ENCODE data around the gene ELOA2.
A peak's percentile ranks its signal among the peaks of the same experiment; 100 is the strongest.
"Not testable (repeated sequence)": the region's sequence is repeated elsewhere in the genome, so short reads cannot be mapped to it uniquely, and the experiment has no call there.

Gene ELOA2

DNA sequence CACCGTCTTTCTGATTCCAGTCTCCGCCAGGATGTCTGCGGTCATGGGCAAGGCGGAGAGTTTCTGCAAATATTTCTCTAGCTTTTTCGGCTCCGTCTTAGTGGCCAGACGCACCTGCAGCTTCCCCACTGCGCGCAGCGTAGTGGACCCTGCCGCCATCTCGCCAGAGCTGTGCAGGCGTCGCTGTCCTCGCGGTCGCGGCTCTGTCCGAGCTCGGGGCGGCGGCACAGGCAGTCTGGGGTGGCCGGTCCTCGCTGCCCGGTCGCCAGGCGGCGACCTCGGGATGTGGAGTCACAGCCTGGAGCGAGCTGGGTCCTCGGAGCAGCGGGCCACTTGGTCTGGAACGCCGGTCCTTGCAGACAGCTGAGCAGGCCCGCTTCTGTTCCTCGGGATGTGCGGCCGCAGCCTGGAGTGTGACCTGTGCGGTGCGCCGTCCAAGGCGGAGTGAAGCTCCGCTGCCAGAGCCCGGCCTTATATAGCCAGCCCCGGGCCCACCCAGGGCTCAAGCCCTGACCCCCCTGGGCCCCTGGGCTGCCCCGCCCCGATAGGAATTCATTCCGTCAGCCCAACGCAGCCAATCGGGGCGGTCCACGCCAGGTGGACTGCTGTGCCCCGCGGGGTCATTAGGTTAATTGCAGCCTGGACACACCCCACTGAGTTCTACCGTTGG is 5.6 kb downstream of the ELOA2 start:
- H3K27me3 ChIP-seq (ENCODE audit: insufficient read depth, low read length, poor library complexity); DNase-seq; H3K4me3 ChIP-seq (ENCODE audit: low read depth in 1 of 2, low read length in 2 of 2); H3K27ac ChIP-seq (ENCODE audit: low read length); ATAC-seq (ENCODE audit: insufficient read depth, low read depth); H3K4me1 ChIP-seq (ENCODE audit: insufficient read depth, low read length); H3K4me2 ChIP-seq (ENCODE audit: insufficient read depth, low read length); H2AFZ ChIP-seq (ENCODE audit: low read depth, low read length); H3K36me3 ChIP-seq (ENCODE audit: insufficient read depth, low read length); H3K9ac ChIP-seq (ENCODE audit: low read depth, low read length); H3K9me3 ChIP-seq (ENCODE audit: insufficient read depth, low read length, severe bottlenecking); H4K20me1 ChIP-seq (ENCODE audit: insufficient read depth, low read length); H3K79me2 ChIP-seq (ENCODE audit: insufficient read depth, low read length): not testable (repeated sequence)

- not testable (repeated sequence) for H3K79me2 ChIP-seq (ENCODE audit: insufficient read depth, low read length); DNase-seq; H3K27ac ChIP-seq (ENCODE audit: low read length); H3K9me3 ChIP-seq (ENCODE audit: insufficient read depth, low read length, severe bottlenecking); H3K9ac ChIP-seq (ENCODE audit: low read depth, low read length); H3K36me3 ChIP-seq (ENCODE audit: insufficient read depth, low read length); H3K4me2 ChIP-seq (ENCODE audit: insufficient read depth, low read length); ATAC-seq (ENCODE audit: insufficient read depth, low read depth); H3K27me3 ChIP-seq (ENCODE audit: insufficient read depth, low read length, poor library complexity); H4K20me1 ChIP-seq (ENCODE audit: insufficient read depth, low read length); H2AFZ ChIP-seq (ENCODE audit: low read depth, low read length); H3K4me3 ChIP-seq (ENCODE audit: low read depth in 1 of 2, low read length in 2 of 2); H3K4me1 ChIP-seq (ENCODE audit: insufficient read depth, low read length)
These were observed 6.7 kb downstream of the ELOA2 start for GRCh38 chr18:47028738-47029137.

DNA sequence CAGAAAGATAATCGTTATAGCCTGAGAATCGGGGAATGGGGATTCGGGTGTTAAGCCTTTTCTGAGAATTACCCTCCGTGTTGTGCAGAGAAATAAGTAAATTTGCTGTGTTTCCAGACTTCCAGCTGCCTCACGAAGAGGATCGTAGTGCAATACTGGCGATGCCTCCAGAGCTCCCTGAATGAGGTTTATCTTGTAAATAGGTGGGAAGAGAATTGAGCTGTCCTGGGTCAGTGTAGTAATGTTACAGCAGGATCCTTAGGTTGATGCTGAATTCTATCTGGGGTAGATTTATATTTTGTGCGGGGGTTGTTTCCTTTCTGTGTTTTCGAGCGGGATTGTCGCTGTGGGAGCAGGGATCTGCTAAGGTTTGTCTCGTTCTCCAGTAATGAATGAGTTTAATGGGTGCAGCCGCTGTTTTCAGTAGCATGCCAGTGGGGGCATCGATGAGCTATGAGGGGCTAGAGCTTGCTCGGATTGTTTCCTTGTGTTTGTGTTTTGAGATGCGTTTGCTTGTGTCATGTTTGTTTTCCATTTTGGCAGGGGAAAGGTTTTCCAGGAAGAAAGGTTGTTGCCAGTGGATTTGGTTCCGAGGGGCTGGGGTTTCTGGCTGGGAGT is 9.8 kb downstream of the ELOA2 start:
- not testable (repeated sequence) for H4K20me1 ChIP-seq (ENCODE audit: insufficient read depth, low read length); DNase-seq; H3K4me2 ChIP-seq (ENCODE audit: insufficient read depth, low read length); H3K79me2 ChIP-seq (ENCODE audit: insufficient read depth, low read length); H3K9ac ChIP-seq (ENCODE audit: low read depth, low read length); H2AFZ ChIP-seq (ENCODE audit: low read depth, low read length); H3K36me3 ChIP-seq (ENCODE audit: insufficient read depth, low read length); H3K27me3 ChIP-seq (ENCODE audit: insufficient read depth, low read length, poor library complexity); H3K9me3 ChIP-seq (ENCODE audit: insufficient read depth, low read length, severe bottlenecking); H3K4me3 ChIP-seq (ENCODE audit: low read depth in 1 of 2, low read length in 2 of 2); H3K4me1 ChIP-seq (ENCODE audit: insufficient read depth, low read length); H3K27ac ChIP-seq (ENCODE audit: low read length)
- peak; percentile 35 for ATAC-seq (ENCODE audit: insufficient read depth, low read depth)

DNA sequence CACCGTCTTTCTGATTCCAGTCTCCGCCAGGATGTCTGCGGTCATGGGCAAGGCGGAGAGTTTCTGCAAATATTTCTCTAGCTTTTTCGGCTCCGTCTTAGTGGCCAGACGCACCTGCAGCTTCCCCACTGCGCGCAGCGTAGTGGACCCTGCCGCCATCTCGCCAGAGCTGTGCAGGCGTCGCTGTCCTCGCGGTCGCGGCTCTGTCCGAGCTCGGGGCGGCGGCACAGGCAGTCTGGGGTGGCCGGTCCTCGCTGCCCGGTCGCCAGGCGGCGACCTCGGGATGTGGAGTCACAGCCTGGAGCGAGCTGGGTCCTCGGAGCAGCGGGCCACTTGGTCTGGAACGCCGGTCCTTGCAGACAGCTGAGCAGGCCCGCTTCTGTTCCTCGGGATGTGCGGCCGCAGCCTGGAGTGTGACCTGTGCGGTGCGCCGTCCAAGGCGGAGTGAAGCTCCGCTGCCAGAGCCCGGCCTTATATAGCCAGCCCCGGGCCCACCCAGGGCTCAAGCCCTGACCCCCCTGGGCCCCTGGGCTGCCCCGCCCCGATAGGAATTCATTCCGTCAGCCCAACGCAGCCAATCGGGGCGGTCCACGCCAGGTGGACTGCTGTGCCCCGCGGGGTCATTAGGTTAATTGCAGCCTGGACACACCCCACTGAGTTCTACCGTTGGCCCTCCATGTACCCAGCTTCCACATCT is 11.5 kb downstream of the ELOA2 start:
- not testable (repeated sequence) for ATAC-seq (ENCODE audit: insufficient read depth, low read depth); H3K36me3 ChIP-seq (ENCODE audit: insufficient read depth, low read length); H3K27me3 ChIP-seq (ENCODE audit: insufficient read depth, low read length, poor library complexity); H3K4me3 ChIP-seq (ENCODE audit: low read depth in 1 of 2, low read length in 2 of 2); DNase-seq; H3K9ac ChIP-seq (ENCODE audit: low read depth, low read length); H3K4me1 ChIP-seq (ENCODE audit: insufficient read depth, low read length); H4K20me1 ChIP-seq (ENCODE audit: insufficient read depth, low read length); H3K9me3 ChIP-seq (ENCODE audit: insufficient read depth, low read length, severe bottlenecking); H3K27ac ChIP-seq (ENCODE audit: low read length); H2AFZ ChIP-seq (ENCODE audit: low read depth, low read length); H3K4me2 ChIP-seq (ENCODE audit: insufficient read depth, low read length); H3K79me2 ChIP-seq (ENCODE audit: insufficient read depth, low read length)

- not testable (repeated sequence) for H3K27me3 ChIP-seq (ENCODE audit: insufficient read depth, low read length, poor library complexity); H3K4me3 ChIP-seq (ENCODE audit: low read depth in 1 of 2, low read length in 2 of 2); DNase-seq; H3K36me3 ChIP-seq (ENCODE audit: insufficient read depth, low read length); H3K4me1 ChIP-seq (ENCODE audit: insufficient read depth, low read length); H3K4me2 ChIP-seq (ENCODE audit: insufficient read depth, low read length); H3K9ac ChIP-seq (ENCODE audit: low read depth, low read length); H2AFZ ChIP-seq (ENCODE audit: low read depth, low read length); H3K9me3 ChIP-seq (ENCODE audit: insufficient read depth, low read length, severe bottlenecking); H3K79me2 ChIP-seq (ENCODE audit: insufficient read depth, low read length); H3K27ac ChIP-seq (ENCODE audit: low read length); H4K20me1 ChIP-seq (ENCODE audit: insufficient read depth, low read length); ATAC-seq (ENCODE audit: insufficient read depth, low read depth)
These were observed 12.6 kb downstream of the ELOA2 start for GRCh38 chr18:47022821-47023220.

DNA sequence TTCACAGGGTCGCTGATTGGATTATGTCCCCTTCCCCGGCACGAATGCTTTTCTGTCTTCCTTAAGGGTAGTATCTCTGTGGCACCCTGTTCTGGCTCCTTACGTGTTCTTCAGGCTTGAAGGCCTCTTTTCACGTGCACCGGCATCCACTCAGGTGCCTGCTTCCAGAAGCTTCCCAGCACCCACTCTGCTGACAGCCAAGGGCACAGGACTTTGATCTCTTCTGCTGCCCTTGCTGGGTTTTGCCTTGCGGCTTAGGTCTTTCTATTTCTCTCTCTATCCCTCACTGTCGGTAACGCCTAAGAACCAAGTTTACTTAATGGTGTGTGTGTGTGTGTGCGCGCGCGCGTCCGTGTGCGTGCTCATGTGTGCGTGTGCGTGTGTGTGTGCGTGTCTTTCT is 14.7 kb downstream of the ELOA2 start:
- not testable (repeated sequence) for H3K36me3 ChIP-seq (ENCODE audit: insufficient read depth, low read length); H3K4me2 ChIP-seq (ENCODE audit: insufficient read depth, low read length); H3K27me3 ChIP-seq (ENCODE audit: insufficient read depth, low read length, poor library complexity); ATAC-seq (ENCODE audit: insufficient read depth, low read depth); H3K9me3 ChIP-seq (ENCODE audit: insufficient read depth, low read length, severe bottlenecking); H3K4me1 ChIP-seq (ENCODE audit: insufficient read depth, low read length); H3K27ac ChIP-seq (ENCODE audit: low read length); H2AFZ ChIP-seq (ENCODE audit: low read depth, low read length); H3K9ac ChIP-seq (ENCODE audit: low read depth, low read length); H3K79me2 ChIP-seq (ENCODE audit: insufficient read depth, low read length); DNase-seq; H4K20me1 ChIP-seq (ENCODE audit: insufficient read depth, low read length); H3K4me3 ChIP-seq (ENCODE audit: low read depth in 1 of 2, low read length in 2 of 2)

DNA sequence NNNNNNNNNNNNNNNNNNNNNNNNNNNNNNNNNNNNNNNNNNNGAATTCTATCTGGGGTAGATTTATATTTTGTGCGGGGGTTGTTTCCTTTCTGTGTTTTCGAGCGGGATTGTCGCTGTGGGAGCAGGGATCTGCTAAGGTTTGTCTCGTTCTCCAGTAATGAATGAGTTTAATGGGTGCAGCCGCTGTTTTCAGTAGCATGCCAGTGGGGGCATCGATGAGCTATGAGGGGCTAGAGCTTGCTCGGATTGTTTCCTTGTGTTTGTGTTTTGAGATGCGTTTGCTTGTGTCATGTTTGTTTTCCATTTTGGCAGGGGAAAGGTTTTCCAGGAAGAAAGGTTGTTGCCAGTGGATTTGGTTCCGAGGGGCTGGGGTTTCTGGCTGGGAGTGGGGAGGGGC is 15.6 kb downstream of the ELOA2 start:
- H2AFZ ChIP-seq (ENCODE audit: low read depth, low read length); H4K20me1 ChIP-seq (ENCODE audit: insufficient read depth, low read length); H3K27ac ChIP-seq (ENCODE audit: low read length); H3K9ac ChIP-seq (ENCODE audit: low read depth, low read length); H3K9me3 ChIP-seq (ENCODE audit: insufficient read depth, low read length, severe bottlenecking); DNase-seq; H3K4me3 ChIP-seq (ENCODE audit: low read depth in 1 of 2, low read length in 2 of 2); H3K4me2 ChIP-seq (ENCODE audit: insufficient read depth, low read length); H3K4me1 ChIP-seq (ENCODE audit: insufficient read depth, low read length); H3K36me3 ChIP-seq (ENCODE audit: insufficient read depth, low read length); H3K79me2 ChIP-seq (ENCODE audit: insufficient read depth, low read length); H3K27me3 ChIP-seq (ENCODE audit: insufficient read depth, low read length, poor library complexity); ATAC-seq (ENCODE audit: insufficient read depth, low read depth): not testable (repeated sequence)
